Activated naive CD4-positive, alpha-beta T cell treated with anti-CD3 and anti-CD28 coated beads, Interleukin-2, amount 50 U/mL, for 72 hours (primary cell): Measurements from ENCODE around the gene APCDD1. TPM values are rescaled to one million over a fixed set of nuclear protein-coding genes. Genes with fewer than 3 reads are reported as not detected.
A peak's percentile ranks its signal among the peaks of the same experiment; 100 is the strongest.
"Not testable (repeated sequence)": the region's sequence is repeated elsewhere in the genome, so short reads cannot be mapped to it uniquely, and the experiment has no call there.

Experiments
- ATAC-seq, 2 donors: fragments of 150-1000 bp; cut with Tn5 transposase; 2 replicates each; pipeline ENCODE4 v1.10.0; 2021; ENCODE audit warnings: mild to moderate bottlenecking in 2 of 2, moderate library complexity in 2 of 2
- DNase-seq, 2 donors: peaks; one replicate each; pipeline ENCODE4 v3.0.0; 2021 to 2022; ENCODE audit warnings: low spot score in 2 of 2
- H3K27ac Mint-ChIP-seq, 2 donors: one replicate each; pipeline ENCODE4 v1.8.0; 2022; ENCODE audit warnings: mild to moderate bottlenecking in 2 of 2, mixed read lengths in 2 of 2
- H3K36me3 Mint-ChIP-seq, 2 donors: one replicate each; pipeline ENCODE4 v1.8.0; 2022; ENCODE audit warnings: mixed read lengths in 2 of 2
- H3K9me3 Mint-ChIP-seq, 2 donors: one replicate each; pipeline ENCODE4 v1.8.0; 2022; ENCODE audit warnings: mixed read lengths in 2 of 2
- total RNA-seq, 2 donors: library from RNA; stranded (reverse); gene quantifications; one replicate each; pipeline ENCODE4 v1.2.3, GENCODE V29; 2022

The APCDD1 gene
- total RNA-seq, 2 donors from 2014 or later, result not detected

GRCh38 chr18:10524507-10525370 is 70.3 kb downstream of the APCDD1 start:
- ATAC-seq (no peak), DNase-seq (no peak)
- Mint-ChIP-seq H3K36me3 (peaks cover 0 to 5% of the 10 kb centered on the region in 2 donors), H3K9me3 (no peaks in the 10 kb centered on the region), H3K27ac (peak overlapping the region; percentile 39 to 95)

- H3K9me3 Mint-ChIP-seq, result no peaks in the 10 kb centered on the region
- H3K36me3 Mint-ChIP-seq, result peaks cover 0 to 5% of the 10 kb centered on the region in 2 donors
- H3K27ac Mint-ChIP-seq, result peak overlapping the region in 1 of 2 donors; percentile 95
- no peak for ATAC-seq
- no peak for DNase-seq
Observed at GRCh38 chr18:10525371-10525691, 70.9 kb downstream of the APCDD1 start.

- DNase-seq (peak; percentile 87 to 92), ATAC-seq (peak; percentile 87 to 88)
- peaks cover 0 to 5% of the 10 kb centered on the region in 2 donors for H3K36me3 Mint-ChIP-seq
- no peaks in the 10 kb centered on the region for H3K9me3 Mint-ChIP-seq
- H3K27ac Mint-ChIP-seq, result peak within 1 kb of the TSS; percentile 95 to 99
Observed at GRCh38 chr18:10525697-10526560, 71.5 kb downstream of the APCDD1 start, which contains the start of gene NAPG. Gene NAPG, plus strand, starts transcription at chr18:10526027. Its CDS starts 76 bp downstream, at chr18:10526103.

GRCh38 chr18:10526561-10526949 is 72.1 kb downstream of the APCDD1 start:
- Mint-ChIP-seq H3K27ac (peak overlapping the region; percentile 90 to 95), H3K36me3 (peaks cover 0 to 5% of the 10 kb centered on the region in 2 donors), H3K9me3 (no peaks in the 10 kb centered on the region)
- ATAC-seq (peak in 1 of 2 donors; percentile 11), DNase-seq (no peak)

GRCh38 chr18:10528439-10528838 is 74.0 kb downstream of the APCDD1 start:
- Mint-ChIP-seq H3K36me3 (peaks cover 0 to 5% of the 10 kb centered on the region in 2 donors), H3K27ac (no peak overlapping the region), H3K9me3 (no peaks in the 10 kb centered on the region)
- no peak for DNase-seq
- ATAC-seq, result no peak

GRCh38 chr18:10530002-10530401 is 75.6 kb downstream of the APCDD1 start:
- Mint-ChIP-seq H3K9me3 (no peaks in the 10 kb centered on the region), H3K27ac (peak overlapping the region; percentile 42 to 98), H3K36me3 (peaks cover under 1 to 5% of the 10 kb centered on the region in 2 donors)
- DNase-seq, result no peak
- no peak for ATAC-seq

GRCh38 chr18:10530852-10531251 is 76.4 kb downstream of the APCDD1 start:
- ATAC-seq, result peak in 1 of 2 donors; percentile 72
- no peak for DNase-seq
- H3K9me3 Mint-ChIP-seq, result no peaks in the 10 kb centered on the region

GRCh38 chr18:10533111-10533510 is 78.7 kb downstream of the APCDD1 start:
- H3K36me3 Mint-ChIP-seq, result peaks cover 0 to 5% of the 10 kb centered on the region in 2 donors
- DNase-seq, result no peak
- ATAC-seq, result no peak
- no peak overlapping the region for H3K27ac Mint-ChIP-seq
- no peaks in the 10 kb centered on the region for H3K9me3 Mint-ChIP-seq

More at GRCh38 chr18:10530852-10531251, 76.4 kb downstream of the APCDD1 start:
- Mint-ChIP-seq H3K36me3 (peaks cover 2 to 5% of the 10 kb centered on the region in 2 donors), H3K27ac (peak overlapping the region; percentile 42 to 98)

- DNase-seq (no peak), ATAC-seq (peak; percentile 28 to 67)
- Mint-ChIP-seq H3K36me3 (peaks cover 10 to 17% of the 10 kb centered on the region in 2 donors), H3K9me3 (no peaks in the 10 kb centered on the region), H3K27ac (no peak overlapping the region)
Observed at GRCh38 chr18:10536280-10536679, 81.8 kb downstream of the APCDD1 start.

- H3K36me3 Mint-ChIP-seq, result peaks cover 10 to 17% of the 10 kb centered on the region in 2 donors
Observed at GRCh38 chr18:10537765-10538164, 83.3 kb downstream of the APCDD1 start.

GRCh38 chr18:10539124-10539523 is 84.7 kb downstream of the APCDD1 start:
- not testable (repeated sequence) for H3K9me3 Mint-ChIP-seq, ATAC-seq, DNase-seq
- Mint-ChIP-seq H3K36me3 (peaks cover 10 to 17% of the 10 kb centered on the region in 2 donors), H3K27ac (peak overlapping the region; percentile 53 to 88)

More at GRCh38 chr18:10537765-10538164, 83.3 kb downstream of the APCDD1 start:
- ATAC-seq (no peak), DNase-seq (no peak)
- peak overlapping the region in 1 of 2 donors; percentile 67 for H3K27ac Mint-ChIP-seq
- H3K9me3 Mint-ChIP-seq, result no peaks in the 10 kb centered on the region

Other genes starting within 250 kb of the APCDD1 start
- gene NAPG, start 71.4 kb downstream of the APCDD1 start, total RNA-seq, result 10 to 100 TPM; 27.3 to 31.2 TPM